PC-3 (cell line): ENCODE measurements around the gene CHPF2. TPM values are rescaled to one million over a fixed set of nuclear protein-coding genes. Genes with fewer than 3 reads are reported as not detected.

Experiments
- ATAC-seq: fragments of 200-7000 bp; cut with Tn5 transposase; 2 replicates; pipeline ENCODE4 v1.9.1; 2020; ENCODE audit warnings: mild to moderate bottlenecking, moderate library complexity
- BruUV-seq: library from RNA; stranded (reverse); fragments of 400-500 nt; replicated peaks from 2 replicates; lab custom pipeline; 2021; lab: Mats Ljungman, UMichigan
- CTCF ChIA-PET: fragments of 300-600 bp; sonication (Branson Sonifier 250); formaldehyde crosslinking; loops from one replicate; lab custom pipeline; 2022; ENCODE audit warnings: antibody characterized with exemption; lab: Charles Lee
- POLR2A ChIA-PET: fragments of 300-600 bp; sonication (Branson Sonifier 250); formaldehyde crosslinking; loops from one replicate; lab custom pipeline; 2022; ENCODE audit warnings: antibody characterized with exemption; ENCODE audit not compliant: unreplicated experiment; lab: Charles Lee
- DNase-seq: peaks from one replicate; pipeline ENCODE4 v3.0.0-alpha.2; 2015
- H2AFZ ChIP-seq: fragments of 300-600 bp; sonication (generic); 2 replicates; pipeline ENCODE4 v1.6.0; 2016; ENCODE audit warnings: antibody characterized with exemption, low read length
- H3F3A ChIP-seq: fragments of 300-600 bp; sonication (generic); one replicate; pipeline ENCODE4 v1.6.0; 2017; ENCODE audit warnings: antibody characterized with exemption, low read length, control low read depth, mild to moderate bottlenecking; ENCODE audit not compliant: unreplicated experiment
- H3K27ac ChIP-seq: fragments of 300-600 bp; sonication (generic); 2 replicates; pipeline ENCODE4 v1.5.1; 2016; ENCODE audit warnings: mild to moderate bottlenecking, low read length
- H3K27me3 ChIP-seq: fragments of 300-600 bp; sonication (generic); 2 replicates; pipeline ENCODE4 v1.6.1; 2016; ENCODE audit warnings: low read length, mixed read lengths
- H3K36me3 ChIP-seq: fragments of 300-600 bp; sonication (generic); 2 replicates; pipeline ENCODE4 v1.6.1; 2016; ENCODE audit warnings: low read depth, mixed run types, low read length, mixed read lengths
- H3K4me1 ChIP-seq: fragments of 300-600 bp; sonication (generic); 2 replicates; pipeline ENCODE4 v1.5.1; 2016; ENCODE audit warnings: low read length; ENCODE audit not compliant: insufficient read depth
- H3K4me2 ChIP-seq: fragments of 300-600 bp; sonication (generic); 2 replicates; pipeline ENCODE4 v1.6.0; 2016; ENCODE audit warnings: low read length
- H3K4me3 ChIP-seq: fragments of 300-600 bp; sonication (generic); 2 replicates; pipeline ENCODE4 v1.5.1; 2016; ENCODE audit warnings: mild to moderate bottlenecking, low read length, mixed read lengths
- H3K79me2 ChIP-seq: fragments of 300-600 bp; sonication (generic); 2 replicates; pipeline ENCODE4 v1.6.1; 2017; ENCODE audit warnings: low read length, mixed read lengths
- H3K9ac ChIP-seq: fragments of 300-600 bp; sonication (generic); 2 replicates; pipeline ENCODE4 v1.6.0; 2016; ENCODE audit warnings: mild to moderate bottlenecking, low read length
- H3K9me2 ChIP-seq: fragments of 300-600 bp; sonication (generic); replicated peaks from 2 replicates; pipeline ENCODE4 v1.6.1; 2016; ENCODE audit warnings: mixed run types, low read length, mixed read lengths
- H3K9me3 ChIP-seq: fragments of 300-600 bp; sonication (generic); 2 replicates; pipeline ENCODE4 v1.6.1; 2016; ENCODE audit warnings: low read length, mixed read lengths
- H4K20me1 ChIP-seq: fragments of 300-600 bp; sonication (generic); 2 replicates; pipeline ENCODE4 v1.6.1; 2016; ENCODE audit warnings: low read length, mixed read lengths
- EZH2 ChIP-seq: fragments of 300-600 bp; sonication (generic); IDR thresholded peaks from one replicate; pipeline ENCODE4 v1.6.1; 2017; ENCODE audit warnings: antibody characterized with exemption, mild to moderate bottlenecking, low read length; ENCODE audit not compliant: unreplicated experiment
- EZH2phosphoT487 ChIP-seq: fragments of 300-600 bp; sonication (generic); IDR thresholded peaks from 2 replicates; pipeline ENCODE4 v1.6.1; 2018; ENCODE audit warnings: mild to moderate bottlenecking, antibody characterized with exemption, low read length, borderline replicate concordance
- intact Hi-C: fragments of 100-400 bp; cut with micrococcal nuclease; formaldehyde crosslinking; loops from 2 replicates; pipeline ENCODE4 v1.9.0; 2023
- total RNA-seq: library from RNA; depleted of rRNA; stranded (reverse); fragments of >200 nt; gene quantifications from 2 replicates; pipeline ENCODE4 v1.2.3, GENCODE V29; 2014
- TF ChIP-seq, protein P1 (sequence below): fragments of 300-600 bp; sonication (generic); conservative IDR thresholded peaks from 2 replicates; pipeline ENCODE4 v1.5.1; 2017; ENCODE audit warnings: antibody characterized with exemption, low read depth, mild to moderate bottlenecking, low read length

The CHPF2 gene
- total RNA-seq, 1 experiment from 2014 or later: 30.1 TPM

DNA sequence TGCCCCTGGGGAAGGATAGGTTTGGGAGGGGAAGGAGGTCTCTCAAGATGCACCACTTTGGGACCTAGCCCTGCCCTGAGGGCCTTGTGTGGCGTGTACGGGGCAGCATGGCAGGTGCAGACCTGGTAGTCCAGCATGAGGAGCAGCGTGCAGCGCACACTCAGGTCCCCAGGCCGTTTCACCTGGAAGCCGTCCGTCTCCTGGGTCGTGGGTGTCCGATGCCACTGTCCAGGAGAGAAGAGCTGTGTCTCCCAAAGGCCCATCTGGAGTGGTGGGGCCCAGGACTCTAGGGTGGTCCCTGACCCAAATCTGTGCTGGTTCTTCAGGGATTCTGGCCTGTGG is 9.4 kb downstream of the CHPF2 start:
- no peaks in the 10 kb centered on the region for H3K9me2 ChIP-seq
- H3K36me3 ChIP-seq: peaks cover 5% of the 10 kb centered on the region
- H3K4me2 ChIP-seq: no peak overlapping the region
- ChIA-PET CTCF (no interaction called here), POLR2A (no interaction called here)
- peaks cover 3% of the 10 kb centered on the region; the same call in 1 of the 2 replicates for H3K79me2 ChIP-seq
- H3K27me3 ChIP-seq: no peaks in the 10 kb centered on the region
- no TSS peak for BruUV-seq
- H3K9me3 ChIP-seq: no peaks in the 10 kb centered on the region
- TF ChIP-seq EZH2phosphoT487 (no peak), EZH2 (no peak)
- TF ChIP-seq, protein P1, sequence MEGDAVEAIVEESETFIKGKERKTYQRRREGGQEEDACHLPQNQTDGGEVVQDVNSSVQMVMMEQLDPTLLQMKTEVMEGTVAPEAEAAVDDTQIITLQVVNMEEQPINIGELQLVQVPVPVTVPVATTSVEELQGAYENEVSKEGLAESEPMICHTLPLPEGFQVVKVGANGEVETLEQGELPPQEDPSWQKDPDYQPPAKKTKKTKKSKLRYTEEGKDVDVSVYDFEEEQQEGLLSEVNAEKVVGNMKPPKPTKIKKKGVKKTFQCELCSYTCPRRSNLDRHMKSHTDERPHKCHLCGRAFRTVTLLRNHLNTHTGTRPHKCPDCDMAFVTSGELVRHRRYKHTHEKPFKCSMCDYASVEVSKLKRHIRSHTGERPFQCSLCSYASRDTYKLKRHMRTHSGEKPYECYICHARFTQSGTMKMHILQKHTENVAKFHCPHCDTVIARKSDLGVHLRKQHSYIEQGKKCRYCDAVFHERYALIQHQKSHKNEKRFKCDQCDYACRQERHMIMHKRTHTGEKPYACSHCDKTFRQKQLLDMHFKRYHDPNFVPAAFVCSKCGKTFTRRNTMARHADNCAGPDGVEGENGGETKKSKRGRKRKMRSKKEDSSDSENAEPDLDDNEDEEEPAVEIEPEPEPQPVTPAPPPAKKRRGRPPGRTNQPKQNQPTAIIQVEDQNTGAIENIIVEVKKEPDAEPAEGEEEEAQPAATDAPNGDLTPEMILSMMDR: no peak
- H3K9ac ChIP-seq: no peak overlapping the region
- H3K4me1 ChIP-seq: no peaks in the 10 kb centered on the region
- no peak overlapping the region for H2AFZ ChIP-seq
- H4K20me1 ChIP-seq: no peaks in the 10 kb centered on the region
- ATAC-seq: no peak
- H3K4me3 ChIP-seq: no peak overlapping the region
- no peaks in the 10 kb centered on the region for H3F3A ChIP-seq
- H3K27ac ChIP-seq: no peak overlapping the region
- intact Hi-C loops: no loop called here
- no peak for DNase-seq

DNA sequence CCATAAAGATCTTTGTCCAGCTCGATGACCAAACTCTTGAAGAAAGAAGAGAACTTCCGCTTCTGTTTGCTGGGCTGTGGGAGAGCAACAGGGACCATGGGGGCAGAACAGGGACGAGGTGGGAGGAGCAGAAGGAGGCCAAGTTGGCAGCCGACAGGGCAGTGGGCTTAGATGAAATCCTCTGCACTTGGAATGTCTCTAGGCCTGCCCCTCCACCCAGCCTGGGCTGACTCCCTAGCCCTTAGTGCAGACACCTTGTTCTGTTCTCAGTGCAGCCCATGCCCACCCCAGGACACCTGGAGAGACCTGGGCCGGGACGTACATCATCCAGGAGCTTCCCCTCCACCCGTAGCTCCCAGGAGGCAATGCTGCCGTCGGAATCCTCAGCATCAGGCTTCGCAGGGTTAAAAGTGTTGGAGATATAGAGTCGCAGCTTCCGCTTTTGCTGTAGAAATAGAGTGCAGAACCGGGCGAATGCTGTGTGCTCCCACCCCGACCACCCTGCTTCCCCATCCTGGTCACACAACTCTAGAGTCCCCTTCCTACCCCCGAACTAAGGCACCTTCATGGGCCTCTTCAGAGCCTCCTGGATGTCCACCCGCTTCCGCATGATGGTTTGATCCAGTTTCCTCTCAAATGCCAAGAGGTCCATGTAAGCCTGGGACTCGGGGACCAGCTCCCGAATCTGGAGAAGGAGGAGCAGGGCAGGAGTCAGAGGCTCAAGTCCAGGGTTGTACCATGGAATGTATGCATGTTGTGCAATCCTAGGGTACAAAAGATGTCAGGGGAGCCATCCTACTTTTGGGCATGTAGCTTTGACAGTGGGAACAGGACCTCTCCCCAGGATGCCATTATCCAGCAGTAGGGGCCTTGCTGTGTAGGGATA is 10.1 kb downstream of the CHPF2 start:
- CTCF ChIA-PET: interaction anchor here (0.6 kb wide), 1 partner anchor 15 kb away, joined by 3 read pairs; the partner anchor contains the start of gene ABCF2
- Histone ChIP-seq H3K9ac (no peak overlapping the region), H3K79me2 (no peaks in the 10 kb centered on the region), H3F3A (no peaks in the 10 kb centered on the region), H3K4me3 (no peak overlapping the region), H3K9me3 (no peaks in the 10 kb centered on the region), H2AFZ (no peak overlapping the region), H4K20me1 (no peaks in the 10 kb centered on the region), H3K4me1 (no peaks in the 10 kb centered on the region), H3K27me3 (no peaks in the 10 kb centered on the region), H3K27ac (no peak overlapping the region), H3K36me3 (peaks cover 2% of the 10 kb centered on the region; the same call in 1 of the 2 replicates), H3K9me2 (no peaks in the 10 kb centered on the region), H3K4me2 (no peak overlapping the region)
- DNase-seq (no peak), ATAC-seq (no peak; the same call in 1 of the 2 replicates)
- intact Hi-C loops: no loop called here
- TF ChIP-seq, protein P1: no peak
- POLR2A ChIA-PET: no interaction called here
- TSS peak; percentile 8 for BruUV-seq

DNA sequence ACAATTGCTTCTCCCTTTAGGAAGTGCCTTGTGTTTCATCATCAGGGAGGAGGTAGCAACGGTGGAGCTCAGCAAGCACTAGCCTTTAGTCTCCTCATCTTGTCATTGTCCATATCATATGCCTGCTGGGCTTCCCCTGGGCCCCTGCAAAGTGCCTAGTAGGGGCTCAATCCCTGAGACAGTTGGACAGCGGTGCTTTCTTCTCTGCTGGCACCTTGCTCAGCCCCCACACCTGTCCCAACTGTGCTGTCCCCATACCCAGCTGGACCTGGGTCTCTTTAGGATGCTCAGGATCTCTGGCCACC is 10.7 kb downstream of the CHPF2 start:
- no peaks in the 10 kb centered on the region for H3K9me3 ChIP-seq
- H3K27ac ChIP-seq: no peak overlapping the region
- BruUV-seq: no TSS peak
- no peaks in the 10 kb centered on the region for H4K20me1 ChIP-seq
- no peaks in the 10 kb centered on the region for H3K36me3 ChIP-seq
- no peak overlapping the region for H3K9ac ChIP-seq
- no peak overlapping the region for H3K4me3 ChIP-seq
- peak overlapping the region; percentile 31; the same call in 1 of the 2 replicates for H3K4me2 ChIP-seq
- H3K27me3 ChIP-seq: no peaks in the 10 kb centered on the region
- peaks cover 4% of the 10 kb centered on the region; the same call in 1 of the 2 replicates for H3K4me1 ChIP-seq
- H3K79me2 ChIP-seq: no peaks in the 10 kb centered on the region
- CTCF ChIA-PET: interaction anchor here (0.6 kb wide), 1 partner anchor 16 kb away, joined by 3 read pairs; the partner anchor contains the start of gene ABCF2
- DNase-seq: no peak
- H3K9me2 ChIP-seq: no peaks in the 10 kb centered on the region
- no peak overlapping the region for H2AFZ ChIP-seq
- H3F3A ChIP-seq: no peaks in the 10 kb centered on the region
- ATAC-seq: no peak; the same call in 1 of the 2 replicates
- intact Hi-C loops: no loop called here
- TF ChIP-seq EZH2 (no peak), EZH2phosphoT487 (no peak)
- TF ChIP-seq, protein P1: no peak
- POLR2A ChIA-PET: no interaction called here
